Astrocyte of the cerebellum (primary cell): Measurements from ENCODE around the gene PAK1.

ENCODE experiments used
- DNase-seq: peaks from one replicate; pipeline ENCODE4 v3.0.0-alpha.2; 2011; ENCODE audit warnings: low read depth
- H3K4me3 ChIP-seq: 2 replicates; pipeline ENCODE4 v1.5.1; 2011; ENCODE audit warnings: mild to moderate bottlenecking, low read depth, low read length, moderate library complexity
- in situ Hi-C: cut with HindIII; loops from 2 replicates; pipeline ENCODE4 v1.10.0; 2017; ENCODE audit warnings: low sequenced_read_pairs
- TF ChIP-seq, protein P1 (sequence below): IDR thresholded peaks from 2 replicates; pipeline ENCODE4 v1.5.1; 2012; ENCODE audit warnings: low read length, low read depth, moderate library complexity, mild to moderate bottlenecking; ENCODE audit errors: missing control alignments

PAK1 gene

DNA sequence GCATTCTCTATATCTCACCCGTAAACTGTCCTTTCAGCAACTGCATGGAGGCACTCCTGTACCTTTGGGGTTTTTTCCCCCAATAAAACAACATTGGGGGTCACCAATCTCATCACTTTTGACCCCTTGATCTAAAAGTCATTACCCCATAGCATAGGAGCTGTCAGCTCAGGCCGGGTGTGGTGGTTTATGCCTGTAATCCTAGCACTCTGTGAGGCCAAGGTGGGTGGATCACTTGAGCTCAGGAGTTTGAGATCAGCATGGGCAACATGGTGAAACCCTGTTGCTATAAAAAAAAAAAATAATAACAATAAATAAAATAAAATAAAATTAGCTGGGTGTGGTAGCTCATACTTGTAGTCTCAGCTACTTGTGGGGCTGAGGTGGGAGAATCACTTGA, 155.3 kb downstream of the PAK1 start:
- TF ChIP-seq, protein P1, sequence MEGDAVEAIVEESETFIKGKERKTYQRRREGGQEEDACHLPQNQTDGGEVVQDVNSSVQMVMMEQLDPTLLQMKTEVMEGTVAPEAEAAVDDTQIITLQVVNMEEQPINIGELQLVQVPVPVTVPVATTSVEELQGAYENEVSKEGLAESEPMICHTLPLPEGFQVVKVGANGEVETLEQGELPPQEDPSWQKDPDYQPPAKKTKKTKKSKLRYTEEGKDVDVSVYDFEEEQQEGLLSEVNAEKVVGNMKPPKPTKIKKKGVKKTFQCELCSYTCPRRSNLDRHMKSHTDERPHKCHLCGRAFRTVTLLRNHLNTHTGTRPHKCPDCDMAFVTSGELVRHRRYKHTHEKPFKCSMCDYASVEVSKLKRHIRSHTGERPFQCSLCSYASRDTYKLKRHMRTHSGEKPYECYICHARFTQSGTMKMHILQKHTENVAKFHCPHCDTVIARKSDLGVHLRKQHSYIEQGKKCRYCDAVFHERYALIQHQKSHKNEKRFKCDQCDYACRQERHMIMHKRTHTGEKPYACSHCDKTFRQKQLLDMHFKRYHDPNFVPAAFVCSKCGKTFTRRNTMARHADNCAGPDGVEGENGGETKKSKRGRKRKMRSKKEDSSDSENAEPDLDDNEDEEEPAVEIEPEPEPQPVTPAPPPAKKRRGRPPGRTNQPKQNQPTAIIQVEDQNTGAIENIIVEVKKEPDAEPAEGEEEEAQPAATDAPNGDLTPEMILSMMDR = no peak
- H3K4me3 ChIP-seq = no peak overlapping the region
- in situ Hi-C loops = no loop called here
- DNase-seq = no peak

DNA sequence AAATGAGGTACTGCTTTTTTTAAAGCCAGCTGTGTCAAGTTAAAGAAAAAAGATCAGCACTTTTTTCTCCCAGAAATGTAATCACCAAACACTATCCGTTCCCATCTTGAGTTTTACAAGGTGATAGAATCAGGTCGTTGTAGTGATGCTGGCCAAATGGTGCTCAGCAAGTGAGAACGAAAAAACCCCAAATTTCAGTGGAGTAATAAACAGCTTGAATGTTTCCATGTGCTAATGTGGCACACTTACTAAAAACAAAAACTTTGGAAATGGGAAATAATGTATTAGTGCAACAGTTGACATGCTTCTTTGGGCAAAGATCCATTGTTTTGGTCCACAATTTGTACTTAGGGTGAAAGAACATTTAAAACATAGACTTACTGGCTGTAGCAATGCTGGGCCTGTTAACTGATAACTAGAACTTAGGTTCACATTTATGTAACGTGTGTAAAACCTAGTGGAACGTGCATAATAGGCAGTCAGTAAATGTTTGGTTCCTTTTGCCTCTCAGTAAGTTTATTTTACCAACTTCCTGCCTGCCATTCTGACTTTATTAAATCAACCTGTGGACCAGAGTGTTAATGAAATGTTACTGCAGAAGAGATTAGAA, 157.1 kb downstream of the PAK1 start:
- no peak for DNase-seq
- in situ Hi-C loops = no loop called here
- H3K4me3 ChIP-seq = no peak overlapping the region
- TF ChIP-seq, protein P1 = no peak

DNA sequence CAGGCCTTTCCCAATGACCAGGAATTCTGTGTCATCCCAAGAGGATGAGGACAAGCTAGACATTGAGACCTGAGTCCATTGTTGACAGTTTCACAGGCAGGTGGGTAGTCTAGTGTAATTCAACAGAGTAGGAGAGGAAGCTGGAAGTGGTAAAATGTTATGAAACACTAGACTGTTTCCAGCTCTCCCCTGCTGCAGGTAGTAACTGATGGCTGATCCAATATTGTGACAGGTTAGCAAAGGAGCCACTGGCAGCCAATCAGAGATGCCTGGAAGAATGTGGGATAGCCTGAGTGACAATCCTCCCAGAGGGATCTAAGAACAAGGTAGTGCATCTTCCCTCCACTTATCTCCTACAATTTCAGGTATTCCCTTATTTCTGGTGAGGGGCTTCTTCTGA, 161.8 kb downstream of the PAK1 start:
- in situ Hi-C loops = no loop called here
- no peak overlapping the region for H3K4me3 ChIP-seq
- TF ChIP-seq, protein P1 = no peak
- DNase-seq = no peak

GRCh38 chr11:77311701-77312100, 162.2 kb downstream of the PAK1 start:
- in situ Hi-C loops = no loop called here
- H3K4me3 ChIP-seq = no peak overlapping the region
- no peak for DNase-seq
- TF ChIP-seq, protein P1 = no peak

GRCh38 chr11:77310721-77311120, 163.2 kb downstream of the PAK1 start:
- no peak overlapping the region for H3K4me3 ChIP-seq
- TF ChIP-seq, protein P1 = no peak
- in situ Hi-C loops = no loop called here
- no peak for DNase-seq

DNA sequence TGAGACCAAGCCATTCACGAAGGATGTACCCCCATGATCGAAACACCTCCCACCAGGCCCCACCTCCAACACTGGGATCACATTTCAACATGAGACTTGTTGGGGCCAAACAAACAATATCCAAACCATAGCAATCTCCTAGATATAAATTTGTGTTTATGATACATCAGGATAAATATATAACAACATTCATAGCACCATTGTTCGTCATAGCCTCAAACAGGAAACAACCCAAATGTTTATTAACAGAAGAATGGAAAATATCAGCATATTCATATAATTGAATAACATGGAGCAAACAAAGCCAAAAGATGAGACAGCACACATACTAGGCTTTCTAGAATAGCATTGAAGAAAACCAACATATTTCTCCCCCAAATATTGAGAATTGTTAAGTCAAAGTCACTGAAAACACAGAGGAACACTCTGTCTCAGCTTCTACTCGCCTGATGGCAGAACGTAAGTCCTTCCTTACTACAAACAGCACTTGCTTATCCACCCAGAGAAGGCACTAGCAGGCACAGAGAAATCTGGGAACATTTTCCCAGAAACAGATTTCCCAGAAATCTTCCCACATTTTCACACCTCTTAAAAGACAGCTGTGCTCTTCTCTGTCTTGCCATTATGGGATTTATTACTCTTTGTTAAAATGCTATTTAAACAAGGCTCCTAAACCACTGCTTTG, 164.4 kb downstream of the PAK1 start:
- in situ Hi-C loops = no loop called here
- TF ChIP-seq, protein P1 = no peak
- DNase-seq = no peak
- no peak overlapping the region for H3K4me3 ChIP-seq
